NCI-H2081 (cell line): Measurements from ENCODE around the gene PRG2.
"Not testable (repeated sequence)": the region's sequence is repeated elsewhere in the genome, so short reads cannot be mapped to it uniquely, and the experiment has no call there.

Experiments
- DNase-seq, 2 experiments: peaks; one replicate each; lab custom pipeline; 2025; lab: John Stamatoyannopoulos, UW

Gene PRG2

DNA sequence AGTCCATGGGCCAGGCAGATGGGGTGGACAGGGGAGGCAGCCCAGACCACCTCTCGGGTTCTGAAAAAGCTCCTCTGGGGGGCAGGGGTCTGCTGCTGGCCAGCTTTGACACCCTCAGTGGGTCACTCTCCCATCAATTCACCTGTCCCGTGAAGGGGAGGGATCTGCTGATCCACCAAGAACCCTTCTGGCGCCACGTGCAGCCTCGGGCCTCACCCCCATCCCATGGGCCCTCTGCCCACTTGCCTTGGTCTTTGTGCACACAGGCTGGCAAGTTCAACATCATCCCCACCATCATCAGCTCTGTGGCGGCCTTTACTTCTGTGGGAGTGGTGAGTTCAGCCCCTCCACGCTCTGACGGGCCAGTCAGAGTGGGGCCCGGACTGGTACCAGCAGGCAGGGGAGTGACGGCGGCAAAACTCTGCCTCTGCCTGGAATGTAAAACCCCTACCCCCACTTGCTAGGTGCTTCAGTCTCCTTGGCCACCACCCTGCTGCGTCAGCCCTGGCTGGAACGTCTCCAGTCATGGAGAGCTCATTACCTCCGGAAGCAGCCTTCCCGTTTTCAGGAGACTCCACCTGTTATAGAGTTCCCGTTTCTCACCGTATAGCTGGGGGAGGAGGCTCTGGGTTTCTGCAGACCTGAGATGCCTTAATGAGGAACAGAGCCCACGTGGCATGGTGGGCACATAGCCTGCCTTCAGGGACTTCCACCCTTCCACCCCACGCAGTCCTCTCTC lies 22.2 kb downstream of the PRG2 start:
- no peak for DNase-seq

DNA sequence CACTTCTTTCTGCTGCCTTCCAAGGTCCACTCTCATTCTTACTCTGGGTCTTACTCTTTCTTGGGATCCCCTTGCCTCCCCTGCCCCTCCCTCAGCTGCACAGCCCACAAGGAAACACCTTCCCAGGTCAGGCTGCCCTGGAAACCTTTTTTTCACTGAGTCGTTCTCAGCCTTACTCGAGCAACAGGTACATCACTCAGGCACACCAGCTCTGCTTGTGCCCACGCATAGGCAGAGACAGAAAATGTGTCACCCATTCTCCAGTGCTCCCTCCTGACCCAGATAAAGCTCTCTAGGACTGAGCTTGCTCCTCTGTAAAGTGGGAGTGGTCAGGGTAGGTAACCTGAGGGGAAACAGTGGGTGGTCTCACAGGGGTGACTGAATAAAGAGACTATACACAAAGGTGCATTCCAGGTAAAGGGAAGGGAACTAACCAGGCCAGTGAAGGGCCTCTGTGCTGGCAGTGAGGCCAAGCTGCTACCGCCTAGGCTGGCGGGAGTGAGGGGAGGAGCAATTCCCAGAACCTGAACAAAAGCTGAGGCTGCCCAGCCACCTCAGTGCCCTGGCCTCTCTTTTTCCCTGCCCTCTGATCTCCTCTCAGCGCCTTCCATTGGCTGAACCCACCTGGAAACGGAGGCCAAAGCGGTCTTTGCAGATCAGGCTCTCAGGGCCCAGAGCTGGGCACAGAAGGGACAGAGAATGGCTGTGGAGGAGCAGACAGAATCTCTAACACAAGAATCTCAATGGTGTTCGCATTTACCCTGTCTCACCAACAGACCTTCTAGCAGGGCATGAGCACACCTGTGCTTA lies 25.4 kb downstream of the PRG2 start:
- DNase-seq, result no peak

GRCh38 chr11:57363131-57364080 lies 27.0 kb downstream of the PRG2 start:
- no peak for DNase-seq

DNA sequence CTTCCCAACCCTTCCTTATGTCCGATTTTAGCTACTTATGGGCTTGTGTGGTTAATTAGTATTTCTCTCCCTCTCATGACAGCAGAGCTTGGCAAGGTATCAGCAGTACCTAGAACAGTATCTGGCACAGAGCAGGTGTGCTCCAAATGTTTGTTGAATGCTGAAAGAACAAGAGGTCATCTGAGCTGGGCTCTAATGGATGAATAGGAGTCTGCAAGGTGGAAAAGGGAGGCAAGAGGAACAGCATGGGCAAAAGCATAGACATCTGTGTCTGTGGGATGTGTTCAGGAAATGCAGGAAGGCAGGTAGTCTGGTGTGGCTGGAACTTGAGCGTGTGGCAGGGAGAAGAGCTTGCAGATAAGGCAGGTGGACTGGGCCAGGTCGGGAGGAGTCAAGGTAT lies 28.5 kb downstream of the PRG2 start:
- DNase-seq, result no peak

- DNase-seq, result not testable (repeated sequence)
Measured at GRCh38 chr11:57361420-57361819, 29.0 kb downstream of the PRG2 start.

DNA sequence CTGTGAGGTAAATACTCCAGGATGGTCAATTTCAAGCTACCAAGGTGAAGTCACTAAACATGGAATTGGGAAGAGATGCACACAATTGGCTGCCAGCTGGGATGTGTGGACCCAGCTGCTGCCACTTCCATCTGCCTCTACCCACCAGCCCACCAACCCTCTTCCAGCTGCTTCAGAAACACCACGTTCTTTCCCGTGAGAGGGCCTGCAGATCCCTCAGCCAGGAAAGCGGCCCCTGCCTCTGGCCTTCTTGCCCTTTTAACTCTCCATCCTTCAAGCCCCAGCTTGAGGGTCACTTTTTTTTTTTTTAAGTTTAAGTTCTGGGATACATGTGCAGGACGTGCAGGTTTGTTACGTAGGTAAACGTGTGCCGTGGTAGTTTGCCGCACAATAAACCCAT lies 29.5 kb downstream of the PRG2 start:
- no peak for DNase-seq

GRCh38 chr11:57359896-57360690 lies 30.4 kb downstream of the PRG2 start:
- DNase-seq, result no peak

- no peak for DNase-seq
Measured at GRCh38 chr11:57359396-57359795, 31.1 kb downstream of the PRG2 start.

- no peak for DNase-seq
Measured at GRCh38 chr11:57358991-57359390, 31.5 kb downstream of the PRG2 start.

GRCh38 chr11:57358543-57358961 lies 31.9 kb downstream of the PRG2 start:
- no peak for DNase-seq

DNA sequence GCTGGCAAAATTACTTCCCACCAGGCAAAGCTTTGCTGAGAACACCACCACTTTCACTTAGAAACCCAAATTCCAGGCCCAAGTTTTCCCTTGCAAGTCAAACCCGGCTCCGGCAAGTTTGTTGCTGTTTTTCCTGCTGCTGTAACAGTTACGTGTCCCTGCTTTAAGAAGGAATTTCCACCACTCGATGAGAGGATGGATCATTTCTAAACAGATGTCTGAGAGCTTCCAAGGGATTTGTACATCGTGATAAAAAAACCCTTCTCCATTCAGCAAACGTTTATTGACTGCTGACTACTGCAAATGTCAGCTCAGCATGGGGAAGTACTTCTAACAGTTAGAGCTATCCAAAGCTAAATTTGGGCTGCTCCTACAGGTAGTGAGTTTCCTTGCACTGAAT lies 32.6 kb downstream of the PRG2 start:
- DNase-seq, result no peak

GRCh38 chr11:57357310-57357709 lies 33.1 kb downstream of the PRG2 start:
- no peak for DNase-seq

DNA sequence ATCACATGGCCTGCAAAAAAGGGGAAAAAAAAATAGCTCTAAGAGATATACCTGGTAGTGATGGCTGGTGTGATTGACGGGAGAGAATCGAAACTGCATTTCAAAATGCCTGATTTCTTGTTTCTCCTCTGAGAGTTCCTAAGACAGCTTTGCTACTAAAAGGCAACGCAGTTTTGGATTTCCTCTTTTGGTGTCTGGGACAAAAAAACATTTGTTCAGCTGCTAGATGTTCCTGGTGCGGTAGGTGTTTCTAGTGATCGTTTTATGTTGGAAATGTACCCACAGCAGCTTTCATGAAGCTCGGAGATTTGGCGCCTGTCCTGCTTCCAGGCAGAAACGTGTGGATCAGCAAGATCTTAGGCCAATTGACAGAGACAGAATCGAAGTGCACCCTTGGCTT lies 34.2 kb downstream of the PRG2 start:
- no peak for DNase-seq

GRCh38 chr11:57354699-57355098 lies 35.8 kb downstream of the PRG2 start:
- no peak for DNase-seq

DNA sequence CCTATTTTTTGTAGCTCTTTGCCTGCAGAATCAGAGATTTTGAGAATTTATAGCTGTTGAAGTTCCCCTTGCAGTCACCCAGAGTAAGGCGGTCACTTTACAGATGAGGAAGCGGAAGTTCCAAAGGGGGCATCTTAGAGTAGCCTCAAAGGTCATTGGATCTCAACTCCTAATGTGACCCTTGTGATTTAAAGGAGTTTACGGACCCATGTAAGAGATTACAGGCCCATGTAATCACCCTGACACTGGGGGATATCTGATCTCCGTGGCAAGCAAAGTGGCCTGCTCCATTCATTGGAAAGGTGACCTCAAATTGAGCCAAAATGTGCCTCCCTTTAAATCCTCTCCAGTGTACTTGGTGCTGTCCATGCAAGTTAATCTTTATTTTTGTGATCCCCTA lies 36.6 kb downstream of the PRG2 start:
- DNase-seq, result no peak

DNA sequence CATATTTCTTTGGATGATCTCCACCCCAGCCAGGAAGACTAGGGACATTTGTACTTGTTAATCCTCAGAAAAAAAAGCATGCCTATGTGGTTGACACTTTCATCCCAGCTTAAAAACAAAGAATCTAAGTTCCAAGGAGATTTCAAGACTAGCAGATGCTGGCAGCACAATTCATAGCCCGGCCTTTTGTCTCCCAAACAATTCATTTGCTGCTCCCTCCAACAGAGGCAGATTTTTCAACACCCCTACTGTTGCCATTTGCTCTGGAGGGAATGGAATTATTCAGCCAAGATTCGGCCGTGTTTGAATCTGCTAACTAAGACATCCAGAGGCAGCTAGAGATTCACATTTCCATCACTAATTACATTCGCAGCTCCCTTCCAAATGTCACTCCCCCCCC lies 37.0 kb downstream of the PRG2 start:
- DNase-seq, result no peak

- DNase-seq, result no peak
Measured at GRCh38 chr11:57353036-57353435, 37.4 kb downstream of the PRG2 start.

GRCh38 chr11:57349491-57350274 lies 40.8 kb downstream of the PRG2 start:
- DNase-seq, result no peak

DNA sequence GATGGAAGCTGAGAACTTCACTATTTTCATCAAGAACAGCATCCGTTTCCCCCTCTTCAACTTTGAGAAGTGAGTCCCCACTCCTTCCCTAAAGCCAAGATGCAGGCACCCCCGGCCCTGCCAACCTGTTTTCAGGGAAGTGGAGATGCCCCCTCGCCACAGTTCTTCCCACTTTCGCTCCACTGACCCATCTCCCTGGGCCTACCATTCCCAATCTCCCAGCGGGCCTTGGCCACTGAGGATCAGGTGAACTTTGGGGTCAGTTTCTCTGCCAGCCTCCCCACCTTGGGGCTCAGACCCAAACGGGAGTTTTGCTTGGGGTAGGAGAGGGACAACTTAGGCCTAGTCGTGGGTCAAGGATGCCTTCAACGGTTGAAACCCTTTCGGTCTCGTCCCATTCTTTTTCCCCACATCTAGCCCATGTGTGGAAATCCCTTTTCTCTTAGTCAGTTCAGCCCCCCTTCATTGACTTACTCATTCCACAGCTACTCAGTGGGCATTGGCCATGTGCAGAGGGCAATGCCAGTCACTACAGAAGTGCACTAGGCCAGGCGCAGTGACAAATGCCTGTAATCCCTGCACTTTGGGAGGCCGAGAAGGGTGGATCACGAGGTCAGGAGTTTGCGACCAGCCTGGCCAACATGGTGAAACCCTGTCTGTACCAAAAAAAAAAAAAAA lies 41.7 kb downstream of the PRG2 start:
- DNase-seq, result no peak

DNA sequence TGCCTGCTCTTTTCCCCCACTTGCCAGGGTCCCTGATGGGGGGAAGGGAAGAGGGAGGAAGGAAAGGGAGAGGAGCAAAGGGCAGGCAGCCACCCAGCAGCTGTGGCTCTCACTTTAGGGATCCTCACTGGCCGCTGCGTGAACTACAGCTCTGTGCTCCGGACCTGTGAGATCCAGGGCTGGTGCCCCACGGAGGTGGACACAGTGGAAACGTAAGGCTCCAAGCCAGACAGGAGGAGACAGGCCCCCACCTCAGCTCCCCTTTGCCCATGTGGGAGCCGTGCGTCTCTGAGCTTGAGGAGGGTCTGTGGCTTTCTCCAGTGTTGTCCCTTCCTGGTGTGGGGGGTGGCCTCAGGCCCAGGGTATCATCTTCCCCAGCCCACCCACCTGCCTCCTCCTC lies 42.4 kb downstream of the PRG2 start:
- DNase-seq, result no peak
